CD4-positive, alpha-beta T cell (primary cell): ENCODE measurements around the gene FLRT2. TPM values are rescaled to one million over a fixed set of nuclear protein-coding genes. Genes with fewer than 3 reads are reported as not detected.

Experiments used
- ATAC-seq: fragments of 200-7000 bp; cut with Tn5 transposase; one replicate; pipeline ENCODE4 v1.10.0; 2022; ENCODE audit warnings: mild to moderate bottlenecking; ENCODE audit not compliant: poor library complexity
- CTCF ChIA-PET: fragments of 350-600 bp; sonication (Branson Sonifier 250); formaldehyde crosslinking; loops from one replicate; lab custom pipeline; 2021; ENCODE audit warnings: antibody characterized with exemption, inconsistent platforms; lab: Charles Lee
- POLR2A ChIA-PET: fragments of 350-600 bp; sonication (Branson Sonifier 250); formaldehyde crosslinking; loops from one replicate; lab custom pipeline; 2021; ENCODE audit warnings: antibody characterized with exemption, inconsistent platforms; lab: Charles Lee
- DNase-seq, 14 experiments: peaks; one replicate each; pipeline ENCODE4 v3.0.0-alpha.2; 2013 to 2020; ENCODE audit warnings: mixed read lengths in 2 of 14
- H3K27ac ChIP-seq, 2 donors: one replicate each; pipeline versions ENCODE4 v1.5.1 to v1.7.0; 2013; ENCODE audit warnings: low read length in 2 of 2, low read depth in 1 of 2, mild to moderate bottlenecking in 1 of 2
- H3K27me3 ChIP-seq, 2 experiments: 1 replicate in 1 of 2; 2 replicates in 1 of 2; pipeline versions ENCODE4 v1.6.1 to v1.7.0; 2013; ENCODE audit warnings: low read length in 2 of 2, control low read depth in 1 of 2, mild to moderate bottlenecking in 1 of 2, moderate library complexity in 1 of 2; ENCODE audit not compliant: insufficient read depth in 2 of 2, control insufficient read depth in 1 of 2
- H3K36me3 ChIP-seq: one replicate; pipeline ENCODE4 v1.6.1; 2013; ENCODE audit warnings: low read length, control low read depth; ENCODE audit not compliant: insufficient read depth
- H3K4me1 ChIP-seq: one replicate; pipeline ENCODE4 v1.6.1; 2013; ENCODE audit warnings: low read length, control low read depth; ENCODE audit not compliant: insufficient read depth
- H3K4me3 ChIP-seq: one replicate; pipeline ENCODE4 v1.5.1; 2013; ENCODE audit warnings: mild to moderate bottlenecking, low read length, moderate library complexity
- H3K9me3 ChIP-seq, 2 experiments: 1 replicate in 1 of 2; 2 replicates in 1 of 2; pipeline versions ENCODE4 v1.6.1 to v1.7.0; 2013; ENCODE audit warnings: low read length in 2 of 2, mild to moderate bottlenecking in 2 of 2, control low read depth in 1 of 2, moderate library complexity in 1 of 2; ENCODE audit not compliant: control insufficient read depth in 1 of 2, insufficient read depth in 1 of 2
- H3K27ac Mint-ChIP-seq: one replicate; pipeline ENCODE4 v1.8.0; 2020; ENCODE audit warnings: mixed read lengths
- H3K27me3 Mint-ChIP-seq: one replicate; pipeline ENCODE4 v1.8.0; 2021; ENCODE audit warnings: mixed read lengths
- H3K36me3 Mint-ChIP-seq: one replicate; pipeline ENCODE4 v1.8.0; 2021; ENCODE audit warnings: low read depth, mixed read lengths
- H3K4me1 Mint-ChIP-seq: one replicate; pipeline ENCODE4 v1.8.0; 2021; ENCODE audit warnings: low read depth, mixed read lengths
- H3K4me3 Mint-ChIP-seq: one replicate; pipeline ENCODE4 v1.8.0; 2020; ENCODE audit warnings: mild to moderate bottlenecking, mixed read lengths
- H3K9me3 Mint-ChIP-seq: one replicate; pipeline ENCODE4 v1.8.0; 2020; ENCODE audit warnings: mixed read lengths
- CTCF ChIP-seq: fragments of 200-600 bp; IDR thresholded peaks from one replicate; pipeline ENCODE4 v1.8.0; 2022; ENCODE audit warnings: antibody characterized with exemption, mild to moderate bottlenecking
- intact Hi-C, 2 experiments: fragments of 100-400 bp; cut with DNase I in 1 of 2; cut with micrococcal nuclease in 1 of 2; formaldehyde crosslinking; loops; one replicate each; pipeline versions ENCODE4 v1.15.1 to v1.9.0; 2023 to 2025; cut with DNase I, micrococcal nuclease
- total RNA-seq, 174 experiments: library from RNA in 2 of 174; stranded (reverse) in 2 of 174; gene quantifications; one replicate each; pipeline ENCODE4 v1.2.3 and lab custom pipeline; 2021 to 2026

FLRT2 gene
- total RNA-seq, 2 experiments from 2014 or later, result not detected

GRCh38 chr14:85514487-85514886, 15.5 kb upstream of the FLRT2 start:
- H3K4me1 Mint-ChIP-seq, result no peaks in the 10 kb centered on the region
- H3K4me3 ChIP-seq, result no peak overlapping the region
- no peaks in the 10 kb centered on the region for H3K36me3 Mint-ChIP-seq
- CTCF ChIA-PET, result no interaction called here
- intact Hi-C loops, result no loop called here
- H3K27me3 ChIP-seq, result no peaks in the 10 kb centered on the region
- TF ChIP-seq CTCF, result no peak
- DNase-seq, result no peak
- H3K4me3 Mint-ChIP-seq, result no peak overlapping the region
- H3K9me3 ChIP-seq, result no peaks in the 10 kb centered on the region
- H3K4me1 ChIP-seq, result no peaks in the 10 kb centered on the region
- no peaks in the 10 kb centered on the region for H3K27me3 Mint-ChIP-seq
- POLR2A ChIA-PET, result no interaction called here
- no peaks in the 10 kb centered on the region for H3K36me3 ChIP-seq
- H3K27ac Mint-ChIP-seq, result no peak overlapping the region
- H3K9me3 Mint-ChIP-seq, result peaks cover 4% of the 10 kb centered on the region
- no peak overlapping the region for H3K27ac ChIP-seq
- no peak for ATAC-seq

- Mint-ChIP-seq H3K4me1 (no peaks in the 10 kb centered on the region), H3K36me3 (no peaks in the 10 kb centered on the region), H3K9me3 (peaks cover 3% of the 10 kb centered on the region), H3K27ac (no peak overlapping the region), H3K27me3 (no peaks in the 10 kb centered on the region), H3K4me3 (no peak overlapping the region)
- ATAC-seq, result no peak
- no peaks in the 10 kb centered on the region for H3K27me3 ChIP-seq
- intact Hi-C loops, result no loop called here
- H3K4me3 ChIP-seq, result no peak overlapping the region
- no peaks in the 10 kb centered on the region for H3K4me1 ChIP-seq
- ChIA-PET CTCF (no interaction called here), POLR2A (no interaction called here)
- no peak for TF ChIP-seq CTCF
- H3K27ac ChIP-seq, result no peak overlapping the region
- no peaks in the 10 kb centered on the region for H3K36me3 ChIP-seq
- H3K9me3 ChIP-seq, result no peaks in the 10 kb centered on the region
- no peak for DNase-seq
These were observed 13.5 kb upstream of the FLRT2 start for GRCh38 chr14:85516239-85517113.

DNA sequence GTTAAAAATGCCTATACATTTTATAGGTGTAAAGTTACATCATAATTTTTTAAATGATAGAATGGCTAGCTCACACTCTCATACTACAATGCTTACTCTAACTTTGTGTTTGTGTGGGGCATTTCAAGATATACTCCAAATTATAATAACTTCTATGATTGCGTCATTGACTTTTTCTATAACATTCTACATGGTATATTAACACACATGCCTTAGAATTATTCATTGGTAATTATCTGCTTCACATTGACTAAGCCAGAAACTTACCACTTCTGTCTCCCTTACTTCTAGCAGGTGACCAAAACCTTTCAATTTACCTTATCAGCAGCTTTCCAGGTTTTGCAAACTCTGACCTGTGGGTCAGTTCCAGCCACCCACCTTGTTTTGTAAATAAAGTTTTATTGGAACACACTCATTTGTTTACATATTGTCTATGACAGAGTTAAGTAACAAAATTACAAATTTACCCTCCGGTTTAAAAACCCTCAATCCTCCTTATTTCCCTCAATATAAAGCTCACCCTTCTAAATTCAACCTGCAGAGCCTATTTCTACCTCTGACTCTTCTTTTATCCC, 12.7 kb upstream of the FLRT2 start:
- ChIA-PET CTCF (no interaction called here), POLR2A (no interaction called here)
- H3K4me1 Mint-ChIP-seq, result no peaks in the 10 kb centered on the region
- intact Hi-C loops, result no loop called here
- Histone ChIP-seq H3K27ac (no peak overlapping the region), H3K27me3 (no peaks in the 10 kb centered on the region), H3K9me3 (no peaks in the 10 kb centered on the region), H3K36me3 (no peaks in the 10 kb centered on the region), H3K4me1 (no peaks in the 10 kb centered on the region), H3K4me3 (no peak overlapping the region)
- no peak overlapping the region for H3K27ac Mint-ChIP-seq
- DNase-seq (no peak), ATAC-seq (no peak)
- no peak for TF ChIP-seq CTCF
- H3K27me3 Mint-ChIP-seq, result no peaks in the 10 kb centered on the region
- H3K4me3 Mint-ChIP-seq, result no peak overlapping the region
- no peaks in the 10 kb centered on the region for H3K9me3 Mint-ChIP-seq
- H3K36me3 Mint-ChIP-seq, result no peaks in the 10 kb centered on the region
